Activated CD8-positive, alpha-beta memory T cell treated with anti-CD3 and anti-CD28 coated beads, Interleukin-2, amount 50 U/mL, for 1 hour (primary cell): ENCODE results near the gene LRP1B.
"Not testable (repeated sequence)": the region's sequence is repeated elsewhere in the genome, so short reads cannot be mapped to it uniquely, and the experiment has no call there.

Experiments
- DNase-seq: peaks from one replicate; pipeline ENCODE4 v3.0.0-alpha.2; 2020; ENCODE audit errors: extremely low read depth

The LRP1B gene

GRCh38 chr2:140457483-140457882 is 1673.3 kb downstream of the LRP1B start:
- DNase-seq, result no peak

- no peak for DNase-seq
Measured at GRCh38 chr2:140455315-140455714, 1675.5 kb downstream of the LRP1B start.

- no peak for DNase-seq
Measured at GRCh38 chr2:140454717-140455116, 1676.1 kb downstream of the LRP1B start.

GRCh38 chr2:140451324-140451723 is 1679.5 kb downstream of the LRP1B start:
- DNase-seq, result no peak

- no peak for DNase-seq
Measured at GRCh38 chr2:140442319-140442718, 1688.5 kb downstream of the LRP1B start.

- DNase-seq, result no peak
Measured at GRCh38 chr2:140440815-140441214, 1690.0 kb downstream of the LRP1B start.

GRCh38 chr2:140436936-140437335 is 1693.9 kb downstream of the LRP1B start:
- DNase-seq, result no peak

GRCh38 chr2:140427033-140427432 is 1703.8 kb downstream of the LRP1B start:
- not testable (repeated sequence) for DNase-seq

- DNase-seq, result no peak
Measured at GRCh38 chr2:140424471-140424870, 1706.3 kb downstream of the LRP1B start.

- no peak for DNase-seq
Measured at GRCh38 chr2:140422759-140423158, 1708.1 kb downstream of the LRP1B start.

GRCh38 chr2:140417504-140417903 is 1713.3 kb downstream of the LRP1B start:
- DNase-seq, result no peak

GRCh38 chr2:140416577-140416976 is 1714.2 kb downstream of the LRP1B start:
- DNase-seq, result no peak

- not testable (repeated sequence) for DNase-seq
Measured at GRCh38 chr2:140415035-140415434, 1715.8 kb downstream of the LRP1B start.

GRCh38 chr2:140410695-140411094 is 1720.1 kb downstream of the LRP1B start:
- DNase-seq, result no peak

- DNase-seq, result no peak
Measured at GRCh38 chr2:140401056-140401455, 1729.8 kb downstream of the LRP1B start.

GRCh38 chr2:140392824-140393223 is 1738.0 kb downstream of the LRP1B start:
- DNase-seq, result no peak

- DNase-seq, result no peak
Measured at GRCh38 chr2:140384946-140385345, 1745.9 kb downstream of the LRP1B start.

GRCh38 chr2:140383781-140384180 is 1747.0 kb downstream of the LRP1B start:
- DNase-seq, result no peak

GRCh38 chr2:140376686-140377085 is 1754.1 kb downstream of the LRP1B start:
- no peak for DNase-seq

GRCh38 chr2:140363131-140363530 is 1767.7 kb downstream of the LRP1B start:
- no peak for DNase-seq

- no peak for DNase-seq
Measured at GRCh38 chr2:140362361-140362760, 1768.5 kb downstream of the LRP1B start.

GRCh38 chr2:140359056-140359771 is 1771.6 kb downstream of the LRP1B start:
- no peak for DNase-seq

GRCh38 chr2:140356697-140357096 is 1774.1 kb downstream of the LRP1B start:
- DNase-seq, result no peak

- DNase-seq, result no peak
Measured at GRCh38 chr2:140355511-140356090, 1775.2 kb downstream of the LRP1B start.
